Panc1 (cell line): Measurements from ENCODE around the gene SLC4A8. TPM values are rescaled to one million over a fixed set of nuclear protein-coding genes. Genes with fewer than 3 reads are reported as not detected.

Source experiments
- ATAC-seq: fragments of 200-7000 bp; cut with Tn5 transposase; 2 replicates; pipeline ENCODE4 v1.9.1; 2020; ENCODE audit warnings: mild to moderate bottlenecking, moderate library complexity
- BruUV-seq: library from RNA; stranded (reverse); fragments of 400-500 nt; replicated peaks from 2 replicates; lab custom pipeline; 2021; lab: Mats Ljungman, UMichigan
- CTCF ChIA-PET: fragments of 300-600 bp; sonication (Branson Sonifier 250); formaldehyde crosslinking; loops from one replicate; lab custom pipeline; 2022; ENCODE audit warnings: antibody characterized with exemption; lab: Charles Lee
- POLR2A ChIA-PET: fragments of 300-600 bp; sonication (Branson Sonifier 250); formaldehyde crosslinking; loops from one replicate; lab custom pipeline; 2022; ENCODE audit warnings: antibody characterized with exemption; lab: Charles Lee
- DNase-seq: peaks from one replicate; pipeline ENCODE4 v3.0.0-alpha.2; 2010; ENCODE audit warnings: low read depth, low spot score
- H3K27ac ChIP-seq: 2 replicates; pipeline ENCODE4 v1.5.1; 2011; ENCODE audit warnings: mild to moderate bottlenecking, low read length, inconsistent platforms
- H3K27me3 ChIP-seq: fragments of 200-500 bp; sonication (Bioruptor generic); 2 replicates; pipeline ENCODE4 v1.6.0; 2014; ENCODE audit warnings: low read length, inconsistent platforms; ENCODE audit not compliant: control insufficient read depth, insufficient read depth
- H3K36me3 ChIP-seq: fragments of 200-500 bp; sonication (Bioruptor generic); 2 replicates; pipeline ENCODE4 v1.5.1; 2014; ENCODE audit warnings: inconsistent platforms, mild to moderate bottlenecking, low read length, moderate library complexity; ENCODE audit not compliant: control insufficient read depth, insufficient read depth
- H3K4me1 ChIP-seq: 2 replicates; pipeline ENCODE4 v1.5.1; 2011; ENCODE audit warnings: inconsistent platforms, mild to moderate bottlenecking, low read length, moderate library complexity; ENCODE audit not compliant: control insufficient read depth, insufficient read depth
- H3K4me3 ChIP-seq, 2 experiments: 2 replicates each; pipeline ENCODE4 v1.5.1; 2011 to 2012; ENCODE audit warnings: low read depth in 2 of 2, low read length in 2 of 2, mild to moderate bottlenecking in 2 of 2, inconsistent platforms in 1 of 2, moderate library complexity in 1 of 2
- H3K9me3 ChIP-seq: fragments of 200-500 bp; sonication (Bioruptor generic); 2 replicates; pipeline ENCODE4 v1.5.1; 2014; ENCODE audit warnings: low read depth, mild to moderate bottlenecking, inconsistent platforms, low read length, moderate library complexity; ENCODE audit not compliant: control insufficient read depth, insufficient read depth
- POLR2AphosphoS5 ChIP-seq: IDR thresholded peaks from 2 replicates; pipeline ENCODE4 v1.6.1; 2012; ENCODE audit warnings: mild to moderate bottlenecking, low read depth, low read length, moderate library complexity
- SIN3A ChIP-seq: IDR thresholded peaks from 2 replicates; pipeline ENCODE4 v1.6.1; 2012; ENCODE audit warnings: low read depth, mild to moderate bottlenecking, low read length, moderate library complexity, borderline replicate concordance; ENCODE audit not compliant: insufficient read depth
- TCF7L2 ChIP-seq: IDR thresholded peaks from 2 replicates; pipeline ENCODE4 v1.6.1; 2011; ENCODE audit warnings: mild to moderate bottlenecking, low read depth, low read length, inconsistent platforms
- in situ Hi-C: cut with HindIII; loops from 2 replicates; pipeline ENCODE4 v1.10.0; 2016; ENCODE audit warnings: low sequenced_read_pairs, low pct_unique_long_range_greater_than_20kb
- intact Hi-C: fragments of 100-400 bp; cut with micrococcal nuclease; formaldehyde crosslinking; loops from one replicate; pipeline ENCODE4 v1.10.0; 2022; ENCODE audit not compliant: unreplicated experiment
- total RNA-seq: library from RNA; stranded (reverse); gene quantifications from one replicate; pipeline ENCODE4 v1.2.1, GENCODE V29; 2021; ENCODE audit not compliant: unreplicated experiment
- TF ChIP-seq, protein P1 (sequence below), 2 experiments: IDR thresholded peaks; 2 replicates each; pipeline ENCODE4 v1.6.1; 2011 to 2012; ENCODE audit warnings: low read depth in 2 of 2, control low read depth in 1 of 2, low read length in 1 of 2, mild to moderate bottlenecking in 1 of 2, moderate library complexity in 1 of 2; ENCODE audit not compliant: insufficient read depth in 1 of 2
- TF ChIP-seq, protein P2 (sequence below): fragments of 450-650 bp; IDR thresholded peaks from 2 replicates; pipeline ENCODE4 v1.5.1; 2017; ENCODE audit warnings: mild to moderate bottlenecking

The SLC4A8 gene
- total RNA-seq, 1 experiment from 2014 or later, result 18.8 TPM

DNA sequence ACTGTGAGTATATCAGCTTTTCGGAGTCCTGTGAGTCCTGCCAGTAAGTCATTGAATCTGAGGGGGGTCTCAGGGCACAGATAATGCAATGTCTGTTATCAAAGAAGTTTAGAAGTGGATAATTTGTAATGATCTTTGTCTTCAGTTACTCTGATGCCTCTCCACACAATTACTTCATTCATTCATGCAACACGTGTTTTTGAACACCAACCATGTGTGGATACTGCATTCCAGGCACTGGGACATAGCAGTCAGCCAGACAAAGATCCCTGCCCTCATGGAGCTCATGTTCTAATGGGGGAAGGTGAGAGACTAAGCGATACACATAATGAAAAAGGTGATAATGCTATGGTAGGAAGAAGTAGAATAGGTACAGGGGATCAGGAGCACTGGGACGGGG, 105.6 kb downstream of the SLC4A8 start:
- DNase-seq (no peak), ATAC-seq (no peak)
- TF ChIP-seq, protein P1, sequence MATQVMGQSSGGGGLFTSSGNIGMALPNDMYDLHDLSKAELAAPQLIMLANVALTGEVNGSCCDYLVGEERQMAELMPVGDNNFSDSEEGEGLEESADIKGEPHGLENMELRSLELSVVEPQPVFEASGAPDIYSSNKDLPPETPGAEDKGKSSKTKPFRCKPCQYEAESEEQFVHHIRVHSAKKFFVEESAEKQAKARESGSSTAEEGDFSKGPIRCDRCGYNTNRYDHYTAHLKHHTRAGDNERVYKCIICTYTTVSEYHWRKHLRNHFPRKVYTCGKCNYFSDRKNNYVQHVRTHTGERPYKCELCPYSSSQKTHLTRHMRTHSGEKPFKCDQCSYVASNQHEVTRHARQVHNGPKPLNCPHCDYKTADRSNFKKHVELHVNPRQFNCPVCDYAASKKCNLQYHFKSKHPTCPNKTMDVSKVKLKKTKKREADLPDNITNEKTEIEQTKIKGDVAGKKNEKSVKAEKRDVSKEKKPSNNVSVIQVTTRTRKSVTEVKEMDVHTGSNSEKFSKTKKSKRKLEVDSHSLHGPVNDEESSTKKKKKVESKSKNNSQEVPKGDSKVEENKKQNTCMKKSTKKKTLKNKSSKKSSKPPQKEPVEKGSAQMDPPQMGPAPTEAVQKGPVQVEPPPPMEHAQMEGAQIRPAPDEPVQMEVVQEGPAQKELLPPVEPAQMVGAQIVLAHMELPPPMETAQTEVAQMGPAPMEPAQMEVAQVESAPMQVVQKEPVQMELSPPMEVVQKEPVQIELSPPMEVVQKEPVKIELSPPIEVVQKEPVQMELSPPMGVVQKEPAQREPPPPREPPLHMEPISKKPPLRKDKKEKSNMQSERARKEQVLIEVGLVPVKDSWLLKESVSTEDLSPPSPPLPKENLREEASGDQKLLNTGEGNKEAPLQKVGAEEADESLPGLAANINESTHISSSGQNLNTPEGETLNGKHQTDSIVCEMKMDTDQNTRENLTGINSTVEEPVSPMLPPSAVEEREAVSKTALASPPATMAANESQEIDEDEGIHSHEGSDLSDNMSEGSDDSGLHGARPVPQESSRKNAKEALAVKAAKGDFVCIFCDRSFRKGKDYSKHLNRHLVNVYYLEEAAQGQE (IDR thresholded peaks at IDR 0.05; ENCODE audit: insufficient read depth in 1 of 2, low read depth in 2 of 2, low read length in 1 of 2), result no peak
- TF ChIP-seq TCF7L2 (no peak), SIN3A (no peak), POLR2AphosphoS5 (no peak)
- TF ChIP-seq, protein P2, sequence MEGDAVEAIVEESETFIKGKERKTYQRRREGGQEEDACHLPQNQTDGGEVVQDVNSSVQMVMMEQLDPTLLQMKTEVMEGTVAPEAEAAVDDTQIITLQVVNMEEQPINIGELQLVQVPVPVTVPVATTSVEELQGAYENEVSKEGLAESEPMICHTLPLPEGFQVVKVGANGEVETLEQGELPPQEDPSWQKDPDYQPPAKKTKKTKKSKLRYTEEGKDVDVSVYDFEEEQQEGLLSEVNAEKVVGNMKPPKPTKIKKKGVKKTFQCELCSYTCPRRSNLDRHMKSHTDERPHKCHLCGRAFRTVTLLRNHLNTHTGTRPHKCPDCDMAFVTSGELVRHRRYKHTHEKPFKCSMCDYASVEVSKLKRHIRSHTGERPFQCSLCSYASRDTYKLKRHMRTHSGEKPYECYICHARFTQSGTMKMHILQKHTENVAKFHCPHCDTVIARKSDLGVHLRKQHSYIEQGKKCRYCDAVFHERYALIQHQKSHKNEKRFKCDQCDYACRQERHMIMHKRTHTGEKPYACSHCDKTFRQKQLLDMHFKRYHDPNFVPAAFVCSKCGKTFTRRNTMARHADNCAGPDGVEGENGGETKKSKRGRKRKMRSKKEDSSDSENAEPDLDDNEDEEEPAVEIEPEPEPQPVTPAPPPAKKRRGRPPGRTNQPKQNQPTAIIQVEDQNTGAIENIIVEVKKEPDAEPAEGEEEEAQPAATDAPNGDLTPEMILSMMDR, result no peak
- ChIA-PET CTCF (interaction anchor here (0.5 kb wide), 1 partner anchor 269 kb away, joined by 9 read pairs; no protein-coding TSS in a partner anchor), POLR2A (no interaction called here)
- Histone ChIP-seq H3K4me3 (no peak overlapping the region), H3K36me3 (no peaks in the 10 kb centered on the region; the same call in 1 of the 2 replicates), H3K27me3 (no peaks in the 10 kb centered on the region), H3K27ac (no peak overlapping the region), H3K4me1 (peaks cover 3% of the 10 kb centered on the region), H3K9me3 (no peaks in the 10 kb centered on the region)
- no TSS peak for BruUV-seq
- intact Hi-C loops (loop anchor here (10.0 kb wide), 2 partner anchors 145 to 295 kb away; no protein-coding TSS in a partner anchor), in situ Hi-C loops (no loop called here)

DNA sequence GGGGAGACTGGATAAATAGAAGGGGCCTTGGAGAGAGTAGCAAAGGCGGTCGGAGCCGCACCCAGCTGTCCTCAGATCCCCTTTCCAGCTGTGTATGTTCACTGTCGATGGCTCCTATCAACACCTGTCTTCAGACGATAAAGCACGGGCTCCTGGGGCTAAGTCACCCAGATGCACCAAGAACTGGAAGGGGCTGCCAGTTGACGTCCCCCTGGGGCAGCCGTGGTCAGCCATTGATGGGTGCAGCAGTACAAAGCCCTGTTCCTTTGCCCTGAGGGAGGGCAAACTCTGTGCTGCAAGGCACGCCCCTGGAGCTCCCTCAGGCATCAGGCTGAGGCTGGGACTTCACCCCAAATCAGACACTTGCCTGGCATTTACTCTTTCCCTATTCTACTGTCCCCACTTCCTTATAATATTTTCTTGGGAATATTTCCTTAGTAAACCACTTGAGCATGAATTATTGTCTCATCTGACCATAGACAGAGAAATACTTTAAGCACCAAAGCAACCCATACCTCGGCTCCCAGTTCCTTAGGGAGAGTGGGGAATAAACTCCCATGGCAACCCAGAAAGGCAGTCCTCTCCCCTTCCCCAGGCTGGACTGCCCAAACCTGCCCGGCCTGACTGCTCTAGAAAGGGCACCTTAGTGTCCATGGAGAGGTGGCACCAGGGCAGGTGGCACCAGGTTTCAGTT, 106.8 kb downstream of the SLC4A8 start:
- TF ChIP-seq, protein P2, result no peak
- TF ChIP-seq SIN3A (no peak), POLR2AphosphoS5 (no peak)
- TF ChIP-seq, protein P1 (IDR thresholded peaks at IDR 0.05; ENCODE audit: insufficient read depth in 1 of 2, low read depth in 2 of 2, low read length in 1 of 2), result no peak
- intact Hi-C loops, result loop anchor here (10.0 kb wide), 2 partner anchors 143 to 293 kb away; no protein-coding TSS in a partner anchor
- H3K4me1 ChIP-seq, result peaks cover 3% of the 10 kb centered on the region
- no peaks in the 10 kb centered on the region for H3K9me3 ChIP-seq
- no TSS peak for BruUV-seq
- H3K27me3 ChIP-seq, result peaks cover 2% of the 10 kb centered on the region; the same call in 1 of the 2 replicates
- DNase-seq (no peak), ATAC-seq (no peak; the same call in 1 of the 2 replicates)
- no peak overlapping the region for H3K4me3 ChIP-seq
- no peaks in the 10 kb centered on the region; the same call in 1 of the 2 replicates for H3K36me3 ChIP-seq
- H3K27ac ChIP-seq, result no peak overlapping the region
- ChIA-PET CTCF (interaction anchor here (0.9 to 1.3 kb wide), 2 partner anchors 110 to 240 kb away, joined by 3 to 12 read pairs; no protein-coding TSS in a partner anchor), POLR2A (no interaction called here)
- in situ Hi-C loops, result no loop called here
